HG02981 (cell line): Measurements from ENCODE around the gene PFN1.

ENCODE experiments used
- ATAC-seq: cut with Tn5 transposase; IDR thresholded peaks from one replicate; pipeline ENCODE4 v1.9.1; 2021; ENCODE audit warnings: mild to moderate bottlenecking, moderate library complexity; ENCODE audit not compliant: unreplicated experiment

Gene PFN1

DNA sequence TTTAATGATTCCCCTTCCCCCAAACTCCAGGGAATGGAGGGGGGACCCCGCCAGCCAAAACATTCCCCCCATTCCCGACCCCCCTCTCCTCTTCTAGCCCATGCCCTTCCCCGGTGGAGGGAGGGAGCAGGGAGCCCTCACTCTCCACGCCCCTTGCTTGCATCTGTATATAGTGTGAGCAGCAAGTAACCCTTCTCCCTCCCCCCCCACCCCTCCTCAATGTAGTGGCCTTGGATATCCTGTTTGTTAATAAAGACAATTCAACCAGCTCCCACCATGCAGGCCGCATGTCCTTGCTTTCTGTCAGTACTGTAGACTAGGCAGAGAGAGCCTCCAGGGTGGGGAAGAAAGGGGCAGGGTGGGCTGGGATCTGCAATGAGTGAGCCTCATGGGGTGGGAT is 50.5 kb downstream of the PFN1 start:
- ATAC-seq = no peak

DNA sequence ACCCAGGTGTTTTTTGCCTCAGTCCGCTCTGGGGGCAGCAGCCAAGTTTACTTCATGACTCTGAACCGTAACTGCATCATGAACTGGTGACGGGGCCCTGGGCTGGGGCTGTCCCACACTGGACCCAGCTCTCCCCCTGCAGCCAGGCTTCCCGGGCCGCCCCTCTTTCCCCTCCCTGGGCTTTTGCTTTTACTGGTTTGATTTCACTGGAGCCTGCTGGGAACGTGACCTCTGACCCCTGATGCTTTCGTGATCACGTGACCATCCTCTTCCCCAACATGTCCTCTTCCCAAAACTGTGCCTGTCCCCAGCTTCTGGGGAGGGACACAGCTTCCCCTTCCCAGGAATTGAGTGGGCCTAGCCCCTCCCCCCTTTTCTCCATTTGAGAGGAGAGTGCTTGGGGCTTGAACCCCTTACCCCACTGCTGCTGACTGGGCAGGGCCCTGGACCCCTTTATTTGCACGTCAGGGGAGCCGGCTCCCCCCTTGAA is 51.1 kb downstream of the PFN1 start:
- no peak for ATAC-seq

DNA sequence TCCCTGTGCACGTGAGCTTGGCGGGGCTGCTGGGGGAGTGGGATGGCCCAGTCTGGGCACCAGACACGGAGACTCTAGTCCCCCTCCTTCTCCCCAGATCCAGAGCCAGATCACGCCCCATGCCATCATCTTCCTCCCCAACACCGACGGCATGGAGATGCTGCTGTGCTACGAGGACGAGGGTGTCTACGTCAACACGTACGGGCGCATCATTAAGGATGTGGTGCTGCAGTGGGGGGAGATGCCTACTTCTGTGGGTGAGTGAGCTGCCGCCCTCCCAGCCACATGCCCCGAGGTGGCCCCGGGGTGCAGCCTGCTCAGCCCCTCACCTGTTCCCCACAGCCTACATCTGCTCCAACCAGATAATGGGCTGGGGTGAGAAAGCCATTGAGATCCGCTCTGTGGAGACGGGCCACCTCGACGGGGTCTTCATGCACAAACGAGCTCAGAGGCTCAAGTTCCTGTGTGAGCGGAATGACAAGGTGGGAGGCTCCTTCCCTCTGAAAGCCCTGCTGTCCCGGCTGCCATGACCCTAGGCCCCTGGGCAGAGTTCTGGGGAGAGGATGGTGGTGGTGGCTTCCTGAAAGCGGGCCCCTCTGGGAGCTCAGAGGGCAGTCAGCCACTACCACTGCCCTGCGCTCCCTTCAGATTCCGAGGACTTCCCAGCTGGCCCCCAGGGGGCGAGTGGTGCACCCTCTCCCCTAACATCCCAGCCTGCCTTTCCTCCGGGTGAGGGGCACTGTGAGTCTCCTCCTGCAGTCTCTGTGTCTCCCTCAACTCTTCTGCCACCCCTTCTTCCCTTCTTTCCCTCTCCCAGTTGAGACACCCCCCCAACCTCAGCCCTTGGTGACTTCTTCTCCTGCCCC is 51.8 kb downstream of the PFN1 start:
- ATAC-seq = no peak

- ATAC-seq = no peak
These were observed 52.5 kb downstream of the PFN1 start for GRCh38 chr17:4895657-4896331.
